Caki2 (cell line): ENCODE measurements around the gene UBE3D. TPM values are rescaled to one million over a fixed set of nuclear protein-coding genes. Genes with fewer than 3 reads are reported as not detected.
"Not testable (repeated sequence)": the region's sequence is repeated elsewhere in the genome, so short reads cannot be mapped to it uniquely, and the experiment has no call there.

Experiments
- DNase-seq: peaks from one replicate; pipeline ENCODE4 v3.0.0-alpha.2; 2015; ENCODE audit warnings: low read depth
- in situ Hi-C: cut with HindIII; loops from 2 replicates; pipeline ENCODE4 v1.10.0; 2016; ENCODE audit warnings: low sequenced_read_pairs, low pct_unique_long_range_greater_than_20kb, mixed read lengths
- total RNA-seq: library from RNA; depleted of rRNA; stranded (reverse); fragments of >200 nt; shearing (Covaris generic); gene quantifications from 2 replicates; pipeline ENCODE4 v1.2.3, GENCODE V29; 2014; ENCODE audit warnings: low replicate concordance; rRNA removed

Gene UBE3D
- total RNA-seq, 1 experiment from 2014 or later = 2.9 TPM

- in situ Hi-C loops = no loop called here
Measured at GRCh38 chr6:82862543-82862942, 203.1 kb downstream of the UBE3D start.

GRCh38 chr6:82861121-82861520 lies 204.5 kb downstream of the UBE3D start:
- DNase-seq = no peak
- in situ Hi-C loops = no loop called here

More at GRCh38 chr6:82862543-82862942, 203.1 kb downstream of the UBE3D start:
- DNase-seq = peak; percentile 74

GRCh38 chr6:82856077-82856476 lies 209.6 kb downstream of the UBE3D start:
- in situ Hi-C loops, DNase-seq: not testable (repeated sequence)

GRCh38 chr6:82852904-82853303 lies 212.7 kb downstream of the UBE3D start:
- DNase-seq, in situ Hi-C loops: not testable (repeated sequence)

- in situ Hi-C loops = no loop called here
- DNase-seq = peak; percentile 40
Measured at GRCh38 chr6:82843291-82843885, 222.3 kb downstream of the UBE3D start.

GRCh38 chr6:82842721-82843120 lies 222.9 kb downstream of the UBE3D start:
- in situ Hi-C loops = no loop called here
- DNase-seq = peak; percentile 69

Other genes starting within 250 kb of the UBE3D start
- gene DOP1A, start 1.8 kb upstream of the UBE3D start, total RNA-seq = 2.6 and 4.4 TPM in 2 replicates
- 49.0 and 64.9 TPM in 2 replicates for gene PGM3, start 127.4 kb upstream of the UBE3D start, total RNA-seq
- gene RWDD2A, start 127.5 kb upstream of the UBE3D start, total RNA-seq = 3.0 and 8.0 TPM in 2 replicates